Stomach (tissue), 4 donors: ENCODE measurements around the gene GABRB3.

Experiments
- CTCF ChIP-seq, 7 experiments: fragments of 450-650 bp in 4 of 7; fragments of 200-600 bp in 3 of 7; sonication (generic) in 3 of 7; IDR thresholded peaks; one replicate each; pipeline ENCODE4 v1.5.1; 2016 to 2019; ENCODE audit warnings: antibody characterized with exemption in 7 of 7, control low read depth in 2 of 7, mild to moderate bottlenecking in 1 of 7
- POLR2A ChIP-seq, 4 donors: fragments of 450-650 bp; IDR thresholded peaks; one replicate each; pipeline ENCODE4 v1.6.1; 2016; ENCODE audit warnings: antibody characterized with exemption in 4 of 4, control low read depth in 2 of 4, mild to moderate bottlenecking in 1 of 4, moderate library complexity in 1 of 4
- POLR2AphosphoS5 ChIP-seq, 3 donors: sonication (generic); formaldehyde crosslinking; IDR thresholded peaks; one replicate each; pipeline ENCODE4 v1.6.1; 2016; ENCODE audit warnings: antibody characterized with exemption in 3 of 3

- TF ChIP-seq CTCF (IDR thresholded peaks at IDR 0.05) (no peak), POLR2A (IDR thresholded peaks at IDR 0.05) (no peak), POLR2AphosphoS5 (IDR thresholded peaks at IDR 0.05) (no peak)
These were observed 12.9 kb downstream of the GABRB3 start for GRCh38 chr15:26759986-26760385.
